Right hindlimb (tissue), 1 donor: ENCODE data around the gene PAK6.

Source experiments
- DNase-seq: peaks from one replicate; pipeline ENCODE4 v3.0.0-alpha.2; 2018

Gene PAK6

DNA sequence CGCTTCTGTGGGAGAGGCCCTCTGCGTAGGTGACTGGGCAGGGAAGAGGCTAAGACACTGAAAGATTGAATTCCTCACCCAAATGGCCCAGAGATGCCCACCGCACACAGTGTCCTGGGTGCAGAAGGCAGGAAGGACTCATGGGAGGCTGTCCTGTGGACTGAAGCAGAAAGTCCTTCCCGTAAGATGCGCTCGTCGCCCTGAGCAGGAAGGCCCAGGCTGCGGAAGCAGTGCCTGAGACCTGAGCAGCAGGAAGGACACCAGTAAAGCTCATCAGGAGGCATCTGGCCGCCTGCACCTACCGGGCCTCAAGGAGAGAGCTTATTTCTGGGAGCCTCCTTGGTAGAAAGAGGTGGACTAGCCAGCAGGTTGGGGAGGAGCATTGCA lies 3.3 kb downstream of the PAK6 start:
- DNase-seq = no peak

DNA sequence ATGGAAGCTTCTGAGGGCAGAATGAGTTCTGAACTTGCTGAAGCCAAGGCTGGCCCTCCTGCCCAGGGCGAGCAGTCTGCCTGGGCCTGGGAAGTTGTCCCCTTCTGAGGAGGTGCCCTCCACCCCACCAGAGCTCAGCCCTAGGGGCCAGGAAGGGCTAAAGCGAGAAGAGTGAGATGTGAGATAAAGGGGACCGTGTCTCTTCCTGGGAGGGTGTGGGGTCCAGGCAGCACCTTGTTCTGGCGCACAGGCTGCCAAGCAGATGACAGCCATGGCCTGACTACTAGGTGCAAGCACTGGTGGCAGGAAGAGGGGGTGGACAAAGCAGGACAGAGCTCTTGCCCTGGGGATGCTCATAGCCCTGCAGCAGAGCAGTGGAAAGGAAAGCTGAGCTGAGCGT lies 3.7 kb downstream of the PAK6 start:
- no peak for DNase-seq

DNA sequence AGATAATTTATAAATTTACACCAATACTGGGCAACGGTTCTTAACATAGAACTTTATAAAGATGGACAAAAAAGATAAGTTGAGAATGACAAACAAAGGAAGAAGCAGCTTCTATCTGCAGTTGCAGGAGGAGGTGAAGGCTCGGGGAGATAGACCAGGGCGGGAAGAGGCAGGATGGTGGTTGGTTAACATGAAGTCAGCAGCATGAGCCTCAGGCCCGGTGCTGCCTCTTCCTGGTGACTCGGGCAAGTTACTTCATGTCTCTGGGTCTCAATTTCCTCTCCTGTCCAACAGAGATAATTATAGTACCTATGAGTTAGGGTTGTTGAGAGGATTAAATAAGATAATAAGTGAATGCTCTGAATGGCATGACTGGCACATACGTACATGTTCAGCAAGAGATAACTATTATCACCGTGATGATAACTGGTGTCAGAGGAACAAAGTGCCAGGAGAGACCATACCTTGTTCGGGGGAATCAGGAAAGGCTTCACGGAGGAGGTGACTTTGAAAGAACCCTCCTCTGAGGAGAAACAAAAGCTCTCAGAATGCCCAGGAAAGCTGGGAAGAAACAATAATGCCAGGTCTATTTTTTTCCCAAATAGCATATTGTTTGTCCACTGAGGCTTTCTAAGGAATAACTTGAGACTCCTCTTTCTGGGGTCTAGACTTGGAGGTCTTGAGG lies 4.4 kb downstream of the PAK6 start:
- DNase-seq = no peak

DNA sequence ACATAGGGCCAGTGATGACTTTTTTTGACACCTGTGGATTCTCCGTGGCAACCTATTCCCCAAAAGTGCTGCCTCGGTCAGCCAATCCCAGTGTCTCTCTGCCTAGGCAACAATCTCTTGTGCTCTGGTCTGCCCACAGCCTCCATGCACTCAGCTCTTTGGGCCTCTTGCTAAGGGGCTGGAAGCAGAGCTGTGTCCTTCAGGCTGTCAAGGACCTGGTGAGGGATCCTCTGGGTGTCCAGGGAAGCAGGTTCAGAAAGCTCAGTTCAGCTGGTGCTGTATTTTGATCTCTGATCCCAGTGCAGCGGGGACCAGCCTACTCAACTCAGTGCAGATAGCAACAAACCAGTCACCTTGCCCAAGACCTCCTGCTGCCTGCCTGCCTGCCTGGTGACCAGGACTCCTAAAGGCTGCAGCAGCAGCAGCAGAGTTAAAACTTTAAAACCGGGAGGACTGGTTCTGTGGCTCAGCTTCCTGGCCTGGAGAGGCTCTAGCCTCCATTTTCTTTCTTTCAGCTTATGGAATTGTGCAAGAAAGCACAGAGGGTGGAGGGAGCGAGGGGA lies 6.2 kb downstream of the PAK6 start:
- no peak for DNase-seq

DNA sequence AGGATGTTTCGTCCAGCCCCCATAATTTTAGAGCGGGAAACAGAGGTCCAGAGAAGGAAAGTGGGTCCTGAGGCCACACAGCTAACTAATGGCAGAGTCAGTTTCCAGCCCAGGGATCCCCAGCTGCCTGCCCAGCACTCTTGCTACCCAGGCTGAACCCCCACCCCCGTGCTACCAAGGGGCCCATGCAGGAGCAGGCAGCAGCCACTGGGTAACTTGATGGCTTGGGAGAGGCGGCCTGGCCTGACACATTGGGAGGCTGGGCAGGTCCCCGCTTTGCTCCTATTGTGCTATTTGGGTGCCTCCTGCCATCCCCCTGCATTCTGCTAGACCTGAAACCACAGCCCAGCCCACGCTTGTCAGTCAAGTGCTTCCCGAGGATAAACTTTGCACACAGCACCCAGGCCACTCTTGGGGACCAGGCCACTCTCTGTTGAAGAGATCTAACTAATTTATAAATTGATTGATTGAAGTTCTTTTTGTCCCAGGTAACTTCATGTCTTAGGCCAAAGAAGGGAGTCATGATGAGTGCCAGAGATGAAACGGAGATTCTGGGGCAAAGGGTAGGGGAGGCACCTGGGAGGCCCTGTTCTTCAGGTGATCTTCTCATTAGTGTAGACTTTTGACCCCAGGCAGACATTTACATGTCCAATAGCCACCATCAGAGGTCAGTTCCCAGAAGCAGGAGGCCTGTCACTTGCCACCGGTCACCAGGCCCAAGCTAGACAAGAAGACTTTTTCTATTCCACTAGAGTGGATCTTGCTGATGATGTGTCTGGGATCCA lies 7.0 kb downstream of the PAK6 start:
- DNase-seq = no peak

DNA sequence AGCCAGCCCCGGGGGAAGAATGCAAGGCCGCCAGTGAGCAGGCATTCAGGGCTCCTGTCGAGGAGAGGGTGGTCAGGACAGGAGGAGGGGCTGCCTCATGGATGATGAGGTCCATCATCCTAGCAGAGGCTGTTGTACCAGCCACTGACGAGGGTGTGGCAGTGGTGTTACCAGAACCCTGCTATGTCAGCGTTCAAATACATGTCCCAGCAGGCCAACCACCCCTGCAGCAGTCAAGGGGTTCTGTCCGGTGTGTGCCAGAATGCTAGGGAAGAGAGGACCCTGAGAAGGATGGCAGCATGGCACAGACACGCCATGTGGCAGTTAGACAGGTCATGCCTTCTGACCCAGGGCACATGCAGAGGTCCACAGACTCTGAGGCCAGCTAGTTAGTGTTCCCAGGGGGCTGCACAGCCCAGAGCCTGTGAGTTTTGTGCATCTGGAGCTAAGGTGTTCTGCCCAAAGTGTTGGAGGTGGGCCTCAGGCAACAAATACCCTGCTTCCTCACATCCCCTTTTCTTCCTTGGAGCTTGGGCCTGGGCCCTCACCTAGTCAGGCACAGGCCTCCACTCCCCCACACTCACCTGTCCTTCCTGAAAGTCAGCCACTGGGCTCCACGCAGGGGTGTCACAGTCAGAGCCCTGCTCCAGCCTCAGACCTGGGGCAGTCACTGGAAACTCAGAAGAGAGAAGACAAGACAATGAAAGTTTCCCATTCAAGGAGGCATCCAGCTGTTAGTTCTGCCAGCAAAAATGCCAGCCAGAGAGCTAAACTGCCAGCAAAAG lies 7.8 kb downstream of the PAK6 start:
- no peak for DNase-seq

DNA sequence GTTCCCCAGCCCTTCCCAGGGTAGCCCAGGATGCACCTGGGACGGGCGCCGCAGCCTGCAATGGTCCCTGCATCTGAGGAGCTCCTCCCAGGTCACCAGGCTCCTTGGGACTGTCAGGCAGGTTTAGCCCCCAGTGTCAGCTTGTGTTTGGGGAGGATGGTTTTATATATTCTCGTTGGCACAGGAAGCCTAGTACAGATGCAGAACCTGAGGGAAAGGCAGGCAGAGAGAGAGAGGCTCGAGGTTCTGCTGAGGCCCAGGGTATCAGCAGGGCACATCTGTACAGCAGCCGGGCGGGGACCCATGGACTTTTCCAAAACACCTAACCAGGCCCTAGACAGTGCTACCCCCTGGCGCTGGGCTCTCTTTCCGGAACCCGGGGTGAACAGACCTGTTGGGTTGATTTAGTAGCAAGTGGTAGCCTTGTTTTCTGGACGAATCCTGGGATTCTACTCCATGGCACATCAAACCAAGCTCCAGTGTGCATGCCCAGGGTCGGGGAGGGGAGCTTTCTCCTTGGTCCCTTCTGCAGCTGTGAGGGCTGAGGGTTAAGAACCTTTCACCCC lies 8.6 kb downstream of the PAK6 start:
- no peak for DNase-seq

DNA sequence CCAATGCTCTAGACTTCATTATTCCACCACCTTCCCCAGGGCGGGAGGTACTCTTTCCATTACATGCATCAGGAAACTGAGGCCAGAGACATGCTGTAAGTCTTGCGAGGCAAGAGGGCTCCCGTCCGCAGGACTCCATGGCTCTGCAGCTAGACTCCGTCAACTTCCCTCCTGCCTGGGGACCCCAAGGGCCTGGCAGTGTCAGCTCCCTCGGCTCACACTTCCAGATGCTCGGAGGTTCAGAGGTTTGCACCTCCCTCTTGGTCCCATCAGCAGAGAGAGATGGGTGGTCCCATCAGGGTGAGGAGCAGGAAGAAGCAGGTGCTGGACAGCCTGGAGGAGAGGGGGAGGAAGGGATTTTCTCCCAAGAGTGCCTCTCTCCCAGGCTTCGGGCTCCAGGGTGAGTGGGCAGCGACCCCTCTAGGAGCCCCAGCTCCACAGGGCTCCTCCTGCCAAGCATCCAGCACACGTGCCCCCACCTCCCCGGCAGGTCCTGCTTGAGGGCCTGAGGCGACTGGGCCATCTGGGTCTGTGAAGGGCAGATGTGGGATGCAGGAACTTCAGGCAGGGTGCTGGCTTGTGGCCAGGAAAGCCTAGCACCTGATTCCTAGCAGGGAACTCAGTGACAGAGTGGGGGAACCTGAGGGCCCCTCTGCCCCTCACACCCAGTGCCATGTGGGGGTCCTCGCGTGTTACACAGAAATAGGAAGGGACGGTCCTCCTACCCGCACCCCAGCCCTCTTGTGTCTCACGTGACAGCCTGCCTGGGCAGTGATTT lies 9.3 kb downstream of the PAK6 start:
- DNase-seq = no peak

DNA sequence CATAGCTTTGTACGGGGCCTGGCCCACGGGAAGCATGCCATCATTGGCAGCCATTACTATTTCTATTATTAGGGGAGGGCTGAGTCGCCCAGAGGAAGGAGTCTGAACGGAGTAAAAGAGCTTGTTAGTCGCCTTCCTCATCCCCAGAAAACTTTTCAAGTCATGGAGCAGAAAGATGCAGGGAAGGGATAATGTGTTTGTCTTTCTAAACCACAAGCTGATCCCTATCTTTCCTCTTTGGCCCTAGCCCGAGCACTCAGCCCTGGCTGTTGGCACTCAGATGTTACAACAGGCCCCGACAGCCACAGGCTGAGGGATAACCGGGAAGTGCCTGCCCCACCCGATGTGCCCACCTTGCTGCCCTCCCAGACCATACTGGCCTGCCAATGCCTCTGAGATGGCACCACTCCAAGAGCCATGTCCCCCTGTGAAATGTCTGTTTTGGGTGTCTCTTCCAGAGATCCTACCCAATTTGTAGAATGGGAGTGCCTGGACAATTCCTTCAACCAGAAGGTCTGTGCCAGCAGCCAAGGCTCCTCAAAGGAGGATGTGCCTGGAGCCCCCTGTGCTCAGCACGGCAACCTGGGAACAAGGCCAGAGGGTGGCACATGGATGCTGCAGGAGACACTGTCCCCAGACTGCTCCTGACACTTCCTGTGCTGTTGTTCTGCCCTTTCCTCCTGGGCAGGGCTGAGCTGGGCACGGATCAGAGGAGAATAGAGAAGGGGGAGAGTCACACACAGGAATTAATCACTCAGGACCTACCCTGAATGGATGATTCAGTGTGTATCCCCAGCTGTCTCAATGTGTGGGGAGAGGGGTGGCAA lies 10.8 kb downstream of the PAK6 start:
- DNase-seq = no peak

DNA sequence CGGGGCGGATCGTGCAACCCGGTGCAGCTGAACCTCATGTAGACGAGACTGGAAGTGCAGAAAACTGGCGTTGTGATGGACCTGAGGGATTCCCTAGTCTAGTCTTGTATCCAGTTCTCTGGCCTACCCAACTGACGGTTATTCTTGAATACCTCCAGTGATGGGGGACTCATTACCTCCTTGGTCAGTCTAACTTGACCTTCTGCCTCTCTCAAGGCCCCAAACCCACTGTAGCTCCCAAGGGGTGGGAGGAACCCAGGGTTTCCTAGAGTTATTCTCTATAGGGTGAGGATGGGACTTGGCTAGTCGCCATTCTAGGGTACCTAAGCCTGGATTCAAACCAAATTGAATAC lies 11.4 kb downstream of the PAK6 start:
- no peak for DNase-seq

DNA sequence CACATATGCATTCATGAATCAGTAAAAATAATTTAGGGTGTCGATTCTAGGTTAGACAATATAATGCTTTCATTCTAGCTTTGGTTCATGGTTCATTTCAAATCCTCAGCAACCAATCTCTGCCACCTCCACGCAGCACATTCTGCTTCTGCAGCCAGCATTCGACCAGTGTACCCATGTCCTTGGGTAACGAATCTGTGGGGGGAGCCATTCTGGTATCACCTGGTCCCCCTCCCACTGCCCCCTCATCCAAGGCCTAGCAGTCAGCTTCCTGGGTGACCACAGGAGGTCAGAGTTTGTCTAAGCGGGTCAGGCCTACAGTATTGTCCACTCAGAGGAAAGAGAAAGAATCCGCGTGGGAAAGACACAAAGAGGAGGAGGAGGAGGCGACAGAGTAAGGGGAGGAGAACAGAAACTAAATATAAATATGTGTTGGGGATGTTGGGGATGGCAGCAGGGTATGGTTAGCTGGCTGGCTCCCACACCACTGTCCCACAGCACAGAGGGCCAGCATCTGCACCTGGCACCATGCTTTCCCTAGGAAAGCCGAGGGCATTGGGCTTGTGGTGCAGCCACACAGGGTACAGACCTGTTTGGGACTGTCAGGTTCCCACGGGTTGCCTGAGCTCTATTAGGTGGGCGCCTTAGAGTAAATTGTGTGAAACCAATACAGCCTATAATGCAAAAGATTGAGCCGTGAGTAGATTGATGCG lies 12.1 kb downstream of the PAK6 start:
- peak; percentile 15 for DNase-seq

DNA sequence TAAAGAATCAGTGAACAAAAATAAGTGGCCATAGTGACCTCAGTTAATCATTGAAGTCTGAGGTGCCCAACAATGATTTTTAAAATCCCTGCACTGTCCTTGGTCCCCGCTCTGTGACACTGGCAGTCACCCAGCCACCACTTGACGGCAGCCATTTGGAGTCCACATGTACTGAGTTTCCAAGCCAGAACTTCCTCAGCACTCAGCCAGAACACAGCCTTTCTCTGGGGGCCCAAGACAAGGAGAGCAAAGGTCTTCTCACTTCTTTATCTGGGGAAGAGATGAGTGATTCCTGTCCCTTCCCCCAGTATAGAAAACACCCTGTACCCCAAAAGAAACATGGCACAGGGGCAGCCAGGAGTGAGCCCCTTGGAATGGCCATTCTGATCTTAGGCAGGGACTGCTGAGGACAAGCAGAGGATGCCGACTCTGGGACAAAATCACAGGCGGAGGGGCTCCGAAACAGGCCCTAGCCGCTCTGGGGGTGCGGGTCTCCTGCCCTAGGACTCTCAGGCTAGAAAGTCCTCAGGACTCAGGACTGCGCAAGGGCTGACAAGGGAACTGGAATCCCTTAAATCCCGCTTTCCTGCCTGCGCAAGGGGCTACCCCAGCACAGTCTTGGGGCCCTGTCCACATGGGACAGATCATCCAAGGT lies 12.8 kb downstream of the PAK6 start:
- peak; percentile 12 for DNase-seq

DNA sequence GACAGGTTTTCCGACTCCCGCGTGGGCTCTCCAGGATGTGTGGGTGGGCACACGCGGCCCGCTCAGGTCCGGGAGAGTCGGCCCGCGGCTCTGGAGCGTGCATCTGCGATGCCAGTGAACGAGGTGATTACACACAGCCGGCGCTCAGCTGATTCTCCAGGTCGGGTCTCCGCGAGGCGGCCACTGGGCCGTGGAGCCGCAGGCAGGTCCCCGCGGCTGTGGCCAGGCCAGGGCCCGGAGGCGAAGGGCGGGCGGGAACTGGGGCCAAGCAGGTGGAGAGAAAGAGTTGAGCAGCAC lies 13.2 kb downstream of the PAK6 start:
- DNase-seq = peak; percentile 24

DNA sequence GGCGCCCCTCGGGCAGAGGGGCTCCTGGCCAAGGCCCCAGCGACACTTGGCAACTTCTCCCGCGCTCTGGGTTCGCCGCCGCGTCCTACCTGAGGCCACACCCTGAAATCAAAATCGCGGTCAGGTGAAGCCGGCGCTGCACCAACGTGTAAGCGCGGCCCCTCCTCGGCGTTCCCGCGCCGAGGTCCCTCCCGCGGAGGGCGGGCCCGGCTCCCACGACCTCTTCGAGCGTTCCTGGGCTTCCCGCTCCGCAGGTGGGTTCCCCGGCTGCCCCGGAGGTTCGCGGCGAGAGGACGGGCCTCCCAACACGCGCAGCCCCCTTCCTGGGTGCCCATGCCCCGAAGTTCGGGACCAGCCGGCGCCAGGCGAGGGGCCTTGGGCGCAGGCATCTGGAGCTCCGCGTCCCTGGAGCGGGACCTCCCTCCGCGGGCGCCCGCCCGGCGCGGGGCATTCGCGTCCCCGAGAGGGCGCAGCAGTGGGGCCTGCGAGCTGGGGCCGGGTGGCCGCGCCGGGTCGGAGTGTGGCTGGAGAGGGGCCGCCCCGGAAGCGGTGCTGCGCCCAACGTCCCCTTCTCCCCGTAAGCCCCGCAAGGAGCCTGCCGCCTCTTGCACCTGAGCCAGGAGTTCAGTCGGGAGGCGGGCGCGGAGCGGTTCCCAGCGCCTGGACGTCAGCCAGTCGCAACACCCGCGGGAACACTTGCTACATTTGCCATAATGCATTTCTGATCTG lies 13.7 kb downstream of the PAK6 start:
- DNase-seq = no peak

DNA sequence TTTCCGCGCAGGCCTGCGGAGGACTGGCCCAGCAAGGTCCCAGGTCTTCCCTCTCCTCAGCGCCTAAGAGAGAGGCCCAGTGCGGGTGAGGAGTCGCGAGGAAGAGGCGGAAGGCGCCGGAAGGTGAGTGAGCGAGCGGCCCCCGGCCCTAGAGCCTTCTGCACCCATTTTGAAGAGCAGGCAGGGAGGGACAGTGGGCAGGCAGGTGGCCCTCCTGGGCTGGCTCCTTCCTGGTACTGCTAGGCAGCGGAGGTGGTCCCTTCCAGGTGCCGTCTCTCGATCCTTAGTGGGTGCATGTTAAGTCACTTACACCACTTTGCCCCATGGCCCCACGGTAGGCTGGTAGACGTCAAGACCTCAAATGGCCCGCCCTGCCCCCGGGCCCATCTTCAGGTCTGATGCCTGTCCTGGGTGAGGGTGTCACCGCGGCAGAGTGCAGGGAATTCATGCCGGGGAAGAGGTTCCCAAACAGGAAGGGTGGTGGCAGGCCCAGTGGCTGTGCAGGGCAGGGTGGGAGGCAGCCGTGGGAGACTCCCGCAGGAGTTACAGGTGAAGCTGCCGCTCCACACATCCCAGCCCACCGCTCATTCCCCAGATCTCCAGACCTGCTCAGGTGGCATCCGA lies 14.4 kb downstream of the PAK6 start:
- no peak for DNase-seq

DNA sequence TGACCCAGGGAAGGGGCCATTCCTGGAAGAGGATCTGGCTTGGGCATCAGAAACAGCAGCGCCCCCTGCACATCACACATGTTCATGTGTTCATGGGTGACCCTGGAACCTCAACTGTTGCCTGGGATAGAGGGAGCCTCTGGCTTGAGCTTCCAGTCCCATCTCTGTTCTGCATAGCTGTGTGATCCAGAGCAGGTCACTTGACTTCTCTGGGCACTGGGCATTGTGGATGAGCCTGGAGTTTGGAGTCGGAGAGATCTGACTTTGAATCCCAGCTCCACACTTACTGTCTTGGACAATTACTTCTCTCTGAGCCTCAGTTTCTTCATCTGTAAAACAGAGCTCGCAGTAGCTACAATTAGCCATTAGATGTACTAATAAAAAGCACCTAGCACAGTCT lies 15.6 kb downstream of the PAK6 start:
- no peak for DNase-seq

DNA sequence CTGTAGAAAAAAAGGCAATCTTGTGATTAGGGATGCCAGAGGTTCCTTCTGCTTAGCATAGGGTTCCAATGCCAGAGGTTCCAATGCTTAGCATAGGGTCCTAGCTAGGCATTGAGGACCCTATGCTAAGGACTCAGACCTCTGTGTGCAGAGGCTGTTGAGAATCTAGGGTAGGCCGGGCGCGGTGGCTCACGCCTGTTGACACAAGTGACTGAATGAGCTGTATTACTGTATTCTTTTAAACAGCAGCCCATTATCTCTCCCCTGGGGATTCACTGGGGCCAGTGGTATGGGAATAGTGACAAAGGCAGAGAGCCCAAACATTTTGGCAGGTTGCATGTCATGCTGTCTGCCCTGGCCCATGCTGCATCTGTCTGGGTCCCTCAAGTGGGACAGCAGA lies 16.2 kb downstream of the PAK6 start:
- no peak for DNase-seq

DNA sequence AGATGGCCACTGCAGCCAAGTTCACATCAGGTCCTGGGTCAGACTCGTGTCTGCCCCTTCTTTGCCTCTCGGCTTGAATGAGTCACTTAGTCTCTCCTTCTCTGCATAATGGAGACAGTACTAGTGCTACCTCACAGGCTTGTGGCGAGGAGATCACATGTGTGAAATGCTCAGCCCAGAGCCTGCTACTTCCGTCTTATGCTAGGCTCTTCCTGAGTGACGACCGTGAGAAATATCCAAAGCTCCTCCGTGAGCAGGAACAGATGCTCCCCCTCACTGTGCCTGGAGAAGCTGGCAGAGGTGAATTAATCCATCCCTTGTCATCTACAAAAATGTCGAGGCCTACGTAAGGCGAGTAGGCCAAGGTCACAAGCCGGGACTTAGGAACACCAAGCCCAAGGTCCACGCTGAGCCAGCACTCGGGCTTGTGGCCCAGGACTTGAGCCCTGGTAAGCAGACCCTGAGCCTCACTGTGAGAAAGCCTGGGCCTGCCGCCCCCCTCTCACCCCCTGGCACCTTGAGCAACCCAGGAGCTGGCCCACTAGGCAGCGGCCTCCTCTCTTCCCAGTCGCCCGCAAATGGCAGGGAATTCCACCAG lies 17.9 kb downstream of the PAK6 start:
- DNase-seq = no peak
